Smooth muscle cell (in vitro differentiated cells): Measurements from ENCODE around the gene ATP13A2. TPM values are rescaled to one million over a fixed set of nuclear protein-coding genes. Genes with fewer than 3 reads are reported as not detected.

Experiments used
- DNase-seq: peaks from one replicate; lab custom pipeline; 2025; ENCODE audit not compliant: unreplicated experiment; lab: John Stamatoyannopoulos, UW
- H2AFZ ChIP-seq: fragments of 200-600 bp; sonication (generic); 2 replicates; pipeline ENCODE4 v1.6.0; 2016; ENCODE audit warnings: antibody characterized with exemption, low read depth, mild to moderate bottlenecking
- H3F3A ChIP-seq: fragments of 200-600 bp; sonication (generic); 2 replicates; pipeline ENCODE4 v1.6.0; 2017; ENCODE audit warnings: antibody characterized with exemption, low read depth
- H3K27ac ChIP-seq: fragments of 200-600 bp; sonication (generic); 2 replicates; pipeline ENCODE4 v1.5.1; 2016; ENCODE audit warnings: low read depth, mild to moderate bottlenecking
- H3K27me3 ChIP-seq: fragments of 200-600 bp; sonication (generic); 2 replicates; pipeline ENCODE4 v1.6.1; 2016; ENCODE audit warnings: low read depth, mild to moderate bottlenecking
- H3K36me3 ChIP-seq: fragments of 200-600 bp; sonication (generic); 2 replicates; pipeline ENCODE4 v1.5.1; 2016; ENCODE audit warnings: low read depth
- H3K4me1 ChIP-seq: fragments of 200-600 bp; sonication (generic); 2 replicates; pipeline ENCODE4 v1.5.1; 2016; ENCODE audit warnings: low read depth
- H3K4me2 ChIP-seq: fragments of 200-600 bp; sonication (generic); 2 replicates; pipeline ENCODE4 v1.6.0; 2016; ENCODE audit warnings: mild to moderate bottlenecking
- H3K4me3 ChIP-seq: fragments of 200-600 bp; sonication (generic); 2 replicates; pipeline ENCODE4 v1.5.1; 2016; ENCODE audit warnings: mild to moderate bottlenecking
- H3K79me2 ChIP-seq: fragments of 200-600 bp; sonication (generic); 2 replicates; pipeline ENCODE4 v1.6.0; 2016; ENCODE audit warnings: low read depth, mild to moderate bottlenecking
- H3K9ac ChIP-seq: fragments of 200-600 bp; sonication (generic); 2 replicates; pipeline ENCODE4 v1.6.0; 2016; ENCODE audit warnings: low read depth
- H3K9me3 ChIP-seq: fragments of 200-600 bp; sonication (generic); replicated peaks from 2 replicates; pipeline ENCODE4 v1.5.1; 2016; ENCODE audit warnings: low read depth
- H4K20me1 ChIP-seq: fragments of 200-600 bp; sonication (generic); 2 replicates; pipeline ENCODE4 v1.6.0; 2016; ENCODE audit warnings: low read depth
- CTCF ChIP-seq: fragments of 200-600 bp; sonication (generic); IDR thresholded peaks from 2 replicates; pipeline ENCODE4 v1.5.1; 2017; ENCODE audit warnings: borderline replicate concordance, mild to moderate bottlenecking, antibody characterized with exemption; ENCODE audit not compliant: insufficient read depth, poor library complexity, severe bottlenecking
- WGBS: methylation state at CpG from one replicate; pipeline ENCODE4 v1.1.7; 2016; ENCODE audit warnings: low lambda C conversion rate; 5-methylcytosine and 5-hydroxymethylcytosine counted together
- polyA plus RNA-seq: library from polyadenylated mRNA; unstranded; fragments of >200 nt; fragmentation: Nextera tagmentation; extraction: Ambion mirVana; gene quantifications from 2 replicates; pipeline ENCODE4 v1.2.1, GENCODE V29; 2016
- total RNA-seq: library from RNA; depleted of rRNA; stranded (reverse); fragments of >200 nt; gene quantifications from 2 replicates; pipeline ENCODE4 v1.2.3, GENCODE V29; 2014

ATP13A2 gene
- total and polyA plus RNA-seq, 2 experiments from 2014 or later, result 27.7 to 42.3 TPM

- 62% methylated on average over 4 of the region's 4 CpGs for WGBS
- Histone ChIP-seq H3K27ac (no peak overlapping the region), H3K4me2 (no peak overlapping the region), H3K79me2 (no peaks in the 10 kb centered on the region), H4K20me1 (no peaks in the 10 kb centered on the region), H2AFZ (no peak overlapping the region), H3K4me1 (no peaks in the 10 kb centered on the region), H3K9me3 (no peaks in the 10 kb centered on the region), H3F3A (peaks cover 4% of the 10 kb centered on the region), H3K9ac (no peak overlapping the region), H3K27me3 (no peaks in the 10 kb centered on the region), H3K4me3 (no peak overlapping the region), H3K36me3 (peaks cover 5% of the 10 kb centered on the region)
- TF ChIP-seq CTCF, result no peak
- DNase-seq, result no peak
These were observed 11.4 kb upstream of the ATP13A2 start for GRCh38 chr1:17023102-17023501.

DNA sequence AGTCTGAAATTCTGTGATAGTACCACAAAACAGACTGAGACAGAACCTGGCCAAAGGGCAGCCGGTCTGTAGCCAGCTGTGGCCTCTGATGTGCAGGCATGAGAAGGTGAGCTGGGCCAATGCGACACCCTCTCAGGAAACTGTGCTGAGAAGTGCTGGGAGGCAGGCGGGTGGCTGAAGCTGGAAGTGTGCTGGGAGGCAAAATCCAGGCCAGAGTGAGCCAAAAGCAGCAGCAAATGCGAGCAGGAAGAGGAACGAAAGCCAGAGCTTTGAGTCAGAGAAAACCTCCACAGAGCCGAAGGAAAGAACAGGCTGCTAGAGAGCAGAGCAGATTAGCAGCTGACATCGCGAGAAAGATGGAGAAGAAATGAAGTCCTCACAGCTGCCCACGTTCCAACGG, 10.2 kb upstream of the ATP13A2 start:
- H2AFZ ChIP-seq, result no peak overlapping the region
- 86% methylated on average over 10 of the region's 10 CpGs for WGBS
- H4K20me1 ChIP-seq, result no peaks in the 10 kb centered on the region
- H3K27me3 ChIP-seq, result no peaks in the 10 kb centered on the region
- DNase-seq, result no peak
- H3K4me1 ChIP-seq, result no peaks in the 10 kb centered on the region
- no peak overlapping the region for H3K4me3 ChIP-seq
- no peak for TF ChIP-seq CTCF
- peaks cover 5% of the 10 kb centered on the region for H3K36me3 ChIP-seq
- H3K9me3 ChIP-seq, result no peaks in the 10 kb centered on the region
- H3K27ac ChIP-seq, result no peak overlapping the region
- no peak overlapping the region for H3K4me2 ChIP-seq
- no peak overlapping the region for H3K9ac ChIP-seq
- peaks cover 11% of the 10 kb centered on the region for H3F3A ChIP-seq
- H3K79me2 ChIP-seq, result no peaks in the 10 kb centered on the region

GRCh38 chr1:17020502-17020901, 8.8 kb upstream of the ATP13A2 start:
- TF ChIP-seq CTCF, result no peak
- no peak for DNase-seq
- H3K4me2 ChIP-seq, result no peak overlapping the region
- H4K20me1 ChIP-seq, result no peaks in the 10 kb centered on the region
- no peak overlapping the region for H3K9ac ChIP-seq
- H3F3A ChIP-seq, result peaks cover 18% of the 10 kb centered on the region
- no peak overlapping the region for H2AFZ ChIP-seq
- H3K4me1 ChIP-seq, result no peaks in the 10 kb centered on the region
- H3K79me2 ChIP-seq, result no peaks in the 10 kb centered on the region
- 81% methylated on average over 2 of the region's 2 CpGs for WGBS
- no peaks in the 10 kb centered on the region for H3K9me3 ChIP-seq
- no peaks in the 10 kb centered on the region for H3K27me3 ChIP-seq
- H3K27ac ChIP-seq, result no peak overlapping the region
- H3K4me3 ChIP-seq, result no peak overlapping the region
- peaks cover 5% of the 10 kb centered on the region for H3K36me3 ChIP-seq

GRCh38 chr1:17018849-17019248, 7.1 kb upstream of the ATP13A2 start:
- WGBS, result 83% methylated on average over 1 of the region's 1 CpG
- Histone ChIP-seq H3K79me2 (no peaks in the 10 kb centered on the region), H3K27ac (no peak overlapping the region), H3K9ac (no peak overlapping the region), H3K4me3 (no peak overlapping the region), H3K4me1 (no peaks in the 10 kb centered on the region), H3K36me3 (peaks cover 5% of the 10 kb centered on the region), H3K4me2 (no peak overlapping the region), H3F3A (peaks cover 18% of the 10 kb centered on the region), H3K9me3 (no peaks in the 10 kb centered on the region), H3K27me3 (no peaks in the 10 kb centered on the region), H2AFZ (no peak overlapping the region), H4K20me1 (no peaks in the 10 kb centered on the region)
- TF ChIP-seq CTCF, result no peak
- no peak for DNase-seq
